HG03439 (cell line): Measurements from ENCODE around the gene THSD4.
"Not testable (repeated sequence)": the region's sequence is repeated elsewhere in the genome, so short reads cannot be mapped to it uniquely, and the experiment has no call there.

ENCODE experiments used
- ATAC-seq: cut with Tn5 transposase; IDR thresholded peaks from one replicate; pipeline ENCODE4 v1.9.1; 2021; ENCODE audit warnings: mild to moderate bottlenecking, moderate library complexity; ENCODE audit not compliant: unreplicated experiment

Gene THSD4

GRCh38 chr15:71659730-71660067 is 544.4 kb downstream of the THSD4 start:
- ATAC-seq = no peak

DNA sequence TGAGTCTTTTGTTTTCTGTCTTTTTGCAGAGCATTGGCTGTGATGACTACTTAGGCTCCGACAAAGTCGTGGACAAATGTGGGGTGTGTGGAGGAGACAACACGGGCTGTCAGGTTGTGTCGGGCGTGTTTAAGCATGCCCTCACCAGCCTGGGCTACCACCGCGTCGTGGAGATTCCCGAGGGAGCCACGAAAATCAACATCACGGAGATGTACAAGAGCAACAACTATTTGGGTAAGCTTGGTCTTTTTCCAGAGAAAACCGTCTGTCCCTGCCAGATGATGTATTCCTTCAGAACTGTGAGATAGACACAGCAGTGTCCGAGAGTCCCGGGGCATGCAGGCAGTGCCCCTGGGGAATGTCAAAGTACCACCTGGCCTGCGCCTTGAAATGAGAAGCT is 545.2 kb downstream of the THSD4 start:
- ATAC-seq = no peak

DNA sequence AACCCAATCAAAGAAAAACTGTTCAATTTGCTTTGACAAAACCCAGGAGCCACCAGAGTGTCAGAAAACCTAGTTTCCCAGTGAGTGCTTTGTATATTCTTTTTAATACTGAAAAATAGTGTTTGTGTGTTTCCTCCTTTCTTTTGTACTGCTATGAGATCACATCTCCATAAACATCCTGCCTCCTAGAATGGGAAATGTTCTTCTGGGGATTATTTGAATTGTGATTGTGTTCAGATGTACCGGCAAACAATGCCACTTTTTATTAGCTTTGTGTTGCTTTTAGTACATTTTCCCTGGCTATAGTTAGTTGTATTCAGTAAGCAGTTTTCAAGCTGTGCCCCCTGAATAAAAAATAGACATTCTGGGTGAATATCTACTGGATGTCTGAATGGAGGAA is 547.0 kb downstream of the THSD4 start:
- no peak for ATAC-seq

GRCh38 chr15:71664622-71665021 is 549.4 kb downstream of the THSD4 start:
- no peak for ATAC-seq

GRCh38 chr15:71666763-71667620 is 551.7 kb downstream of the THSD4 start:
- ATAC-seq = no peak

- ATAC-seq = no peak
Observed at GRCh38 chr15:71669688-71670087, 554.4 kb downstream of the THSD4 start.

DNA sequence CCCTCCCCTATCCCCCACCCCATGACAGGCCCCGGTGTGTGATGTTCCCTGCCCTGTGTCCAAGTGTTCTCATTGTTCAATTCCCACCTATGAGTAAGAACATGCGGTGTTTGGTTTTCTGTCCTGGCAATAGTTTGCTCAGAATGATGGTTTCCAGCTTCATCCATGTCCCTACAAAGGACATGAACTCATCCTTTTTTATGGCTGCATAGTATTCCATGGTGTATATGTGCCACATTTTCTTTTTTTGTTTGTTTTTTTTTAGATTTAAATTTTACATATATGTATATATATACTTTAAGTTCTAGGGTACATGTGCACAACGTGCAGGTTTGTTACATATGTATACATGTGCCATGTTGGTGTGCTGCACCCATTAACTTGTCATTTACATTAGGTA is 555.0 kb downstream of the THSD4 start:
- not testable (repeated sequence) for ATAC-seq

DNA sequence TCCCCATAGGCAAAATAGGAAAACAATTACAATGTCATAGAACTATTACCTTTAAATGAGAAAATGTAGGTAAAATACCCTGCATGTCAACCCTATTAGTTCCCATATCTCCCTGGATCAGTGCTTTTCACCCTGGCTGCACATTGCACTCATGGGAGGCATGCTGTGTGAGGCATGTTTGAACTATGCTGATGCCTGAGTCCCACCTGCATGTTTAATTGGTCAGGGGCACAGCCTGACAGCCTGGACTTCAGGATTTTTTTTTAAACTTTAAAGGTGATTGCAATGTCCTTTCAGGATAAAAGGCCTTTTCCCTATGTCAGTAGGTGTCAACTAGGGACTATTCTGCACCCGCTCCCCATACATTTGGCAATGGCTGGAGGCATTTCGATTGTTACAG is 559.1 kb downstream of the THSD4 start:
- no peak for ATAC-seq

- ATAC-seq = no peak
Observed at GRCh38 chr15:71677352-71677751, 562.1 kb downstream of the THSD4 start.

DNA sequence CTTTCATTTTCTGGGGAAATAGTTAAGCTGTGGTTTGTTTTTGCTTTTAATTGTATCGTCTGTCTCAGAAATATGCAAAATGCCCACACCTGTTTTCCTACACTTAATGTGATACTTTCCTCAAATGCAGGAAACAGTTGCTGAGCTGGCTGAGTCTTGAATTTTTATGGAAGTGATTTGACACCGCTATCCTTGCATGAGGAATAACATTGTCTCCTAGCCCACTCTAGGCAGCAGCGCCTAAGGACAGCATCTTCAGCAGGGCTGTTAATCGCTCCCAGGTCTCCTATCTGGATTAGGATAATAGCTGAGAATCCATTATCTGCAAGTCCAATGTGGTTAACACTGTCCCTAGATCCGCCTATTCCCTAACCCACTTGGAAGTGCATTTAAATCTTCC is 562.5 kb downstream of the THSD4 start:
- ATAC-seq = no peak

DNA sequence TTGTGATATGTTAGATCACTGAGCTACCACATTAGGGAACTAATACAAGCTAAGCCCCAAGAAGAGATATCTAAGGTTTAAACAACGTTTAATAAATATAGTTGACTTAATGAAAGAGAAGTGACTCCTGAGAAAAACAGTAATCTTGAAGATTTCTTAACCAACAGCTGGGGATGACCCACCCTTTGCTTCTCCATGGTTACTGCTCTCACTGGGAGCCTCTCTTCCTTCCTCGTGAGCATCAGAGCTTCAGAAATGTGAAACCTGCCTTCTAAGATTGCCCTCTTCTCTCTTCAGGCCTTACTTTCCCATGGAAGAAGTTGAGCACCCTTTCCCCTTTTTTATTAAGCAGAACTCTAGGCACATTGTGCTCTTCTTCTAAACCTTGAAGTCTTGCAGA is 562.9 kb downstream of the THSD4 start:
- no peak for ATAC-seq

DNA sequence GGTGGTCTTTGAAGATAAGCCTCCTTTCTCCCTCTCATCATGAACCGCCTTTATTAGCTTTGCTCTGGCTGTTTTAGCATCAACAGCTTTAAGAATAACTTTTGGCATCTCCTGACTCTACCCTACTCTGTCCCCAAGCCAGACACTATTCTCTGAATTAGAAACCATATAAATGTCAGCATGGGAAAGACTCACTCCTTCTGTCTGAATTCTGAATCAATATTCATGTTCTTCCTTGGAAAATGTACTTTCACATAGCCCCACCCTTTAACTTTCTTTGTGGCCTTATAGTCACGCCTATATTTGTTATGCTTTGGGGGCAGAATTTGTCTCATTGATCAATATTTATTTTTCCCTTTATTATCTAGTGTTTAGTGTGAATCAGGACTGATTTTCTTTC is 563.3 kb downstream of the THSD4 start:
- ATAC-seq = no peak

DNA sequence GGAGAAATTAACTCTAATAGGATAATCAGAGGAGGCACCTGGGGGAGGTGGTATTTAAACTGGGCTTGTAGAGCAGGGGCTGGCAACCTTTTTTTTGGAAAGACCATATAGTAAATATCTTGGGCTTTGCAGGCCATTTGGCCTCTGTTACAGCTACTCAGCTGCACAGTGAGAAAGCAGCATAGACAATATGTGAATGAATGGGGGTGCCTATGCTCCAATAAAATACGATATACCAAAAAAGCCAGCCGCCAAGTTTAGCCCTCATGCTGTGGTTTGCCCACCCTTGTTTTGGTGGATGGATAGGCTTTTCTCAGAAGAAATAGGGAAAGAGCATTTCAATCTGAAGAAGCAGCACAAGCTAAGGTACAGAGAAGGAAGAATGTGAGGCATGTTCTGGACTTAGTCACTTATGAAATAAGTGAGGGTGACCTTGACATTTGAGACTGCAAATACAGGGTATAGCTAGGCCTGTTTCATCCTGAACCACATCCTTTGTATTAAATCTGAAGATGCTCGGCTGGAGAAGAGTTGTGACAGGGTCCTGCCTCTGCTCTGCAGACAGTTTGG is 564.0 kb downstream of the THSD4 start:
- no peak for ATAC-seq

DNA sequence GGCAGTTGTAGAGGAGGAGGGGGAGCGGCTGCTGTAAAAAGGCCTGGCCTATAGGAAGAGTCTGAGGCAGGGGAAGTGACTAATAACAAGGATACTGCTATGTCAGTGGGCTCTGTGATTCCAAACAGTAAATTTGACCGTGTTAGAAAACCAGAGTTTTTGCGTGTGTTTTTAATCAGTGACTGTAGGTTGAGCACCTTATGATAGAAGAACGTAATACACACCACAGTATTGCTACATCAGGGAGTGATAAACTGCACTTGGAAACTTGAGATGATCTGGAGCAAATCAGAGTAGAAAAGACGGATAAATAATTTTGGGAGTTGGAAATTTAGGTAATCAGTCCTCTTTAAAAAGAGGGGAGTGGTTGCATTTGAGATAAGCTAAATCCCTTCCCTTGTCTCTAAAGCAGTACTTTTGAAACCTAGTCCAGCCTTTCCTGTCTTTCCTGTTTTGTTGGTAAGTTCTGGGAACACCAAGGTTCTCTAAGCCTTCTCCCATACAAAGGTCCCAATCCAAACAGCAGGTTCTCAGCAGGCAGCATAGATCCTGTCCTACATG is 564.6 kb downstream of the THSD4 start:
- no peak for ATAC-seq

DNA sequence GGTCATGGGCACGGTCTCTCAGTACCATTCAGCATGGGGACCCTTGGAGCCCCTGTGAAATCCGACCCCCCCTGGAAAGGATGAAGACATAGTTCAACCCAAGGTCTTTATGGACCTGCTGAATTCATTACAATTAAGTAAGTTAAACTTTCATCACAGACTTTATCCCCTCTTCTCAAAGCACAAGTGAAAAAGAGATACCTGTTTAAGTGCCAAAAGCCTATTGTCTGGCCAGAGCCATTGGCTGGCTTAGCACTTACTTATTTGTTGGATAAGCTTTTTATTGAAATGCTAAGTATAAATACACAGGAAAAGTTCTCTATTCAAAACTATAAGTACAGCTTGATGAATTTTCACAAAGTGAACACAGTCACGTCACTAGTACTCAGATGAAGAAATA is 566.7 kb downstream of the THSD4 start:
- no peak for ATAC-seq

GRCh38 chr15:71683411-71684274 is 568.4 kb downstream of the THSD4 start:
- ATAC-seq = no peak

DNA sequence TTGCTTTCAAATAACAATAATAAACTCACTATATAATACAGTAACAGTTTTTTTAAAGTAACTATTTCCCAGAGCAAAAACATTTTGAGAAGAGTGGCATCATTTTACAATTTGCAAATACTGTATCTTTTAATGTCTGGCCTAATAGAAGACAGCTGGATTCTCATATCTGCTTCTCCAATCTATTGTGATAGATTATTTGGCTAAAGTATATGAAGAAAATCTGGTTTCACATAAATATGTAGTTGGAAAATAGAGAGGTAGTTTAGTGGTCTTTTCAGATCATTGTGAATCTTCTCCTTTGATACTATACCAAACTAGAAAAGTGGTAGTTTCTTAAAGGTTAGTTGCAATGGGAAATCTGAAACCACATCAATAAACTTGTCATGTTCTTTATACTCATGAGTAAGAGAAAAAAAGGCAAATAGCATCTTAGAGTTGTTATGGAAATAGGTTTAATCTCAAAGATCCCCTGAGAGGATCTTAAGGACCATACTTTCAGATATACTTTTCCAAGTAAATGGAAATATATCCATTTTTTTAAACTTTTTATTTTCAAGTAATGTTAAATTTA is 570.2 kb downstream of the THSD4 start:
- ATAC-seq = no peak

DNA sequence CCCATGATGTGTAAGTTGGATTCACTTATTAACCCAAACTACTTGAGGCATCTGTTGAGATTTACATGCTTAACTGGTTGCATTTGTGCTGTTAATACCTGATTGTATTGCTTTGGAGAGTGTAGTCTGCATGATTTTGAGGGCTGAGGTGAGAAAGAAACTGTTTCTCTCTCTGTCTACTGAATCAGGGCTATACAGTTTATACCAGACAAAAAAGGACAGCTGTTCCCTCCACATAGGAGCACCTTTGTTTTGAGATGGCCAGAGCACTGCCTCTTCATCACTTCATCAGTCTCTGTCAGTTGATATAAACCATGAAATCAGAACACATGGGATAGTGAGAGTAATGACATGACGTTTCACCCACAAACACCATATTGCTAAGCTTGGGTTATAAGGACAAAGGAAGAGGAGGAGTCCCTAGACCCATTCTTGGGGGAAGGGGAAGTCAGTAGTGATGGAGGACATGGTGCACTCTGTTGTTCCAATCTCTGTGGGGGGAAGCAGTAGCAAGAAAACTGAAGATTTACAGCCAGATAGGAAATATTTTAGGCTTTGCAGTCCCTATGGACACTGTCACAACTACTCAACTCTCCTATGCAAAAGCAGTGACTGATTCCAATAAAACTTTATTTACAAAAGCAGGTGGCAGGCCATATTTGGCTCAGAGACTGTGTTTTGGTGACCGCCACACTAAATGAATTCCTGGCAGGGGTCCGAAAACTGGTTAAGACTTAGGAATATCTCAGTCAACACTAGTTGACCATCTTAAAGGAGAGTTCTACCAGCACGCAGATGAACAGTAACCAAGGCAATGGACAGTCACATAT is 571.2 kb downstream of the THSD4 start:
- ATAC-seq = no peak

DNA sequence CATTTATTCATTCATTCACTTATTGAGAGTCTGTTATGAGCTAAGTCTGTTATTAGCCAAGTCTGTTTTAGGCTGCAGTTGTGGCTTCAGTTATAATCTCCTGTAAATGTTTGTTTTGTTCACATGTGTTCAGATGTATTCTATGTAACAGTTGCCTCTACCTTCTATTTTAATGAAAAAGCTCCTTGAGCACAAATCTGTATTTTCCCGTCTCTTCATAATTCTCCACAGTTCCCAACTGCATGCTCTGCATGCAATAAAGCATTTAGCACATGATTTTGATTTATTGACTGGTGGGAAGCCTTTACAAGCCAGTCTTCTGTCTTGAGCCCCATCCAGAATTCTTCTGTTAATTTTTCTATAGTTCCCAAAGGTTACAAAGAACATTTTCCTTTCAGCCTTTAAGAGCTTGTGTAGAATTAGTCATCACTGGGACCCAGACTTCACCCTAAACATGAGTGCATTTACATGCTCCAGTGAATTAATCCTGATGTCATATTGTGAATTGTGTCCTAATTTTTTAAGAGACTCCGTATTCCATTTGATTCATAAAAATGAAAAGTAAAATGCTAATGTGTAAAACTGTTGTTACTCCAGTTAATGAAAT is 572.7 kb downstream of the THSD4 start:
- no peak for ATAC-seq
